ENCODE results near the gene ANKRD17.

The ANKRD17 gene

GRCh38 chr4:73272816-73273215 lies 14.2 kb upstream of the ANKRD17 start:
- H3K27ac ChIP-seq (ENCODE audit: low read depth, low read length, poor library complexity, severe bottlenecking): no peak overlapping the region
- no peaks in the 10 kb centered on the region for H3K79me2 ChIP-seq (ENCODE audit: insufficient read depth, low read length)

DNA sequence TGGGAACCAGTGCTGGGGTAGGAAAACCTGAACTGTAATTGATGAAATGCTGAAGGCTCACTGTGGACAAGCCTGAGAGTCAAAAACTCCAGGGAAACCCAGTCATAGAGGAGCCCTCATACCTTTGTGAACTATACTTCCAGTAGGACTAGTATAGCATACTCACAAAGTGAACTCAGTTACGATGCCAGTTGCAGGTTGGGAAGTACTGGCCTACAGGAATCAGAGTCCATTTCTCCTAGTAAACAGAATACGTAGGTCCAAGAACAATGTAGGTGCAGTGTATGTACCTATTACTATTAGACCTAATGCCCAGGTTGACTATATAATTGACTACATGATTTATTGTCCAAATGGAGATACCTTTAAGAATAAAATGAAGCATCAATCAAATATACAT lies 8.5 kb upstream of the ANKRD17 start:
- H3K4me2 ChIP-seq (ENCODE audit: low read length): no peak overlapping the region
- H2AFZ ChIP-seq (ENCODE audit: low read length): no peak overlapping the region
- no peaks in the 10 kb centered on the region for H3K9me3 ChIP-seq (ENCODE audit: low read length)
- no peak overlapping the region for H3K27ac ChIP-seq (ENCODE audit: low read depth, low read length, poor library complexity, severe bottlenecking)
- no peak overlapping the region for H3K9ac ChIP-seq (ENCODE audit: low read length)
- H3K27me3 ChIP-seq (ENCODE audit: insufficient read depth, low read length): no peaks in the 10 kb centered on the region
- H3K4me1 ChIP-seq (ENCODE audit: insufficient read depth, low read length, severe bottlenecking): no peaks in the 10 kb centered on the region
- H3K36me3 ChIP-seq (ENCODE audit: insufficient read depth, low read length): no peaks in the 10 kb centered on the region; the same call in 1 of the 2 replicates
- H3K4me3 ChIP-seq (ENCODE audit: low read depth, low read length, poor library complexity, severe bottlenecking): no peak overlapping the region
- H3K79me2 ChIP-seq (ENCODE audit: insufficient read depth, low read length): no peaks in the 10 kb centered on the region
- H4K20me1 ChIP-seq (ENCODE audit: insufficient read depth, low read length): no peaks in the 10 kb centered on the region
- no peaks in the 10 kb centered on the region for H3F3A ChIP-seq (ENCODE audit: insufficient read depth, low read length)
- TF ChIP-seq EZH2 (IDR thresholded peaks at IDR 0.05; ENCODE audit: borderline replicate concordance, low read length) (no peak), CTCF (IDR thresholded peaks at IDR 0.05; ENCODE audit: low read length) (no peak)
- H3K9me2 ChIP-seq (ENCODE audit: low read depth, low read length): no peaks in the 10 kb centered on the region

More at GRCh38 chr4:73272816-73273215, 14.2 kb upstream of the ANKRD17 start:
- H3K9ac ChIP-seq (ENCODE audit: low read length): no peak overlapping the region
- H2AFZ ChIP-seq (ENCODE audit: low read length): no peak overlapping the region
- no peaks in the 10 kb centered on the region for H3K27me3 ChIP-seq (ENCODE audit: insufficient read depth, low read length)
- H3K36me3 ChIP-seq (ENCODE audit: insufficient read depth, low read length): no peaks in the 10 kb centered on the region
- H4K20me1 ChIP-seq (ENCODE audit: insufficient read depth, low read length): no peaks in the 10 kb centered on the region
- no peak overlapping the region for H3K4me3 ChIP-seq (ENCODE audit: low read depth, low read length, poor library complexity, severe bottlenecking)
- no peaks in the 10 kb centered on the region for H3F3A ChIP-seq (ENCODE audit: insufficient read depth, low read length)
- TF ChIP-seq EZH2 (IDR thresholded peaks at IDR 0.05; ENCODE audit: borderline replicate concordance, low read length) (no peak), CTCF (IDR thresholded peaks at IDR 0.05; ENCODE audit: low read length) (no peak)
- no peaks in the 10 kb centered on the region for H3K9me2 ChIP-seq (ENCODE audit: low read depth, low read length)
- no peak overlapping the region for H3K4me2 ChIP-seq (ENCODE audit: low read length)
- no peaks in the 10 kb centered on the region for H3K4me1 ChIP-seq (ENCODE audit: insufficient read depth, low read length, severe bottlenecking)
- peaks cover 4% of the 10 kb centered on the region for H3K9me3 ChIP-seq (ENCODE audit: low read length)

- H3K36me3 ChIP-seq (ENCODE audit: insufficient read depth, low read length): peaks cover 27% of the 10 kb centered on the region; the same call in 1 of the 2 replicates
- no peaks in the 10 kb centered on the region for H3F3A ChIP-seq (ENCODE audit: insufficient read depth, low read length)
- peak overlapping the region; percentile 97 for H3K4me2 ChIP-seq (ENCODE audit: low read length)
- H3K27me3 ChIP-seq (ENCODE audit: insufficient read depth, low read length): no peaks in the 10 kb centered on the region
- peaks cover 40% of the 10 kb centered on the region for H3K4me1 ChIP-seq (ENCODE audit: insufficient read depth, low read length, severe bottlenecking)
- H3K9me3 ChIP-seq (ENCODE audit: low read length): no peaks in the 10 kb centered on the region
- 0 out of 2 replicates have a peak overlapping the region, but pooled peaks have one; percentile 10 for H2AFZ ChIP-seq (ENCODE audit: low read length)
- H4K20me1 ChIP-seq (ENCODE audit: insufficient read depth, low read length): peaks cover 2% of the 10 kb centered on the region; the same call in 1 of the 2 replicates
- H3K9me2 ChIP-seq (ENCODE audit: low read depth, low read length): no peaks in the 10 kb centered on the region
- H3K4me3 ChIP-seq (ENCODE audit: low read depth, low read length, poor library complexity, severe bottlenecking): peak overlapping the region; percentile 100
- peak overlapping the region; percentile 87 for H3K27ac ChIP-seq (ENCODE audit: low read depth, low read length, poor library complexity, severe bottlenecking)
- H3K9ac ChIP-seq (ENCODE audit: low read length): peak overlapping the region; percentile 99
- TF ChIP-seq EZH2 (IDR thresholded peaks at IDR 0.05; ENCODE audit: borderline replicate concordance, low read length) (no peak), CTCF (IDR thresholded peaks at IDR 0.05; ENCODE audit: low read length) (no peak)
- peaks cover 47% of the 10 kb centered on the region for H3K79me2 ChIP-seq (ENCODE audit: insufficient read depth, low read length)
Observed at GRCh38 chr4:73259571-73260090, 1.0 kb upstream of the ANKRD17 start.

All from OCI-LY1 (cell line).